Sigmoid colon (tissue), 7 donors: ENCODE measurements around the gene MTERF2. TPM values are rescaled to one million over a fixed set of nuclear protein-coding genes. Genes with fewer than 3 reads are reported as not detected.

ENCODE experiments used
- DNase-seq: peaks from one replicate; pipeline ENCODE4 v3.0.0-alpha.2; 2019
- H3K27ac ChIP-seq, 4 donors: fragments of 200-600 bp; sonication (generic); one replicate each; pipeline ENCODE4 v1.5.1; 2016 to 2019; ENCODE audit warnings: mild to moderate bottlenecking in 1 of 4
- H3K27me3 ChIP-seq, 3 donors: fragments of 200-600 bp; sonication (generic); one replicate each; pipeline ENCODE4 v1.5.1; 2019; ENCODE audit warnings: mild to moderate bottlenecking in 1 of 3
- H3K36me3 ChIP-seq, 4 donors: fragments of 200-600 bp; sonication (generic); one replicate each; pipeline ENCODE4 v1.5.1; 2016 to 2019
- H3K4me1 ChIP-seq, 4 donors: fragments of 200-600 bp; sonication (generic); one replicate each; pipeline ENCODE4 v1.5.1; 2017 to 2019
- H3K4me3 ChIP-seq, 4 donors: fragments of 200-600 bp; sonication (generic); one replicate each; pipeline ENCODE4 v1.5.1; 2017 to 2019; ENCODE audit warnings: mild to moderate bottlenecking in 2 of 4, moderate library complexity in 1 of 4
- H3K9me3 ChIP-seq, 4 donors: fragments of 200-600 bp in 3 of 4; sonication (generic) in 3 of 4; one replicate each; pipeline versions ENCODE4 v1.5.1 to v1.6.1; 2013 to 2019
- EP300 ChIP-seq, 4 donors: sonication (generic); formaldehyde crosslinking; IDR thresholded peaks; one replicate each; pipeline ENCODE4 v1.6.1; 2017; ENCODE audit warnings: antibody characterized with exemption in 4 of 4
- POLR2A ChIP-seq, 2 donors: fragments of 450-650 bp; IDR thresholded peaks; one replicate each; pipeline ENCODE4 v1.6.1; 2016; ENCODE audit warnings: antibody characterized with exemption in 2 of 2, mild to moderate bottlenecking in 2 of 2, moderate library complexity in 2 of 2
- POLR2AphosphoS5 ChIP-seq, 4 donors: sonication (generic); formaldehyde crosslinking; IDR thresholded peaks; one replicate each; pipeline ENCODE4 v1.6.1; 2017; ENCODE audit warnings: antibody characterized with exemption in 4 of 4
- WGBS, 2 donors: extraction: QIAGEN DNeasy Blood & Tissue Kit; methylation state at CpG; one replicate each; pipeline ENCODE4 v1.1.7; 2013; 5-methylcytosine and 5-hydroxymethylcytosine counted together
- intact Hi-C: fragments of 100-400 bp; cut with DNase I; formaldehyde crosslinking; loops from one replicate; pipeline ENCODE4 v1.15.1; 2023
- polyA plus RNA-seq, 3 donors: library from polyadenylated mRNA; stranded (reverse); fragments of 200-250 nt; gene quantifications; one replicate each; pipeline ENCODE4 v1.2.3, GENCODE V29; 2013
- total RNA-seq, 4 donors: library from RNA; depleted of rRNA; stranded (reverse); fragments of >200 nt; gene quantifications; one replicate each; pipeline ENCODE4 v1.1.0, GENCODE V29; 2016
- TF ChIP-seq, protein P1 (sequence below), 4 experiments: fragments of 450-650 bp in 3 of 4; fragments of 200-600 bp in 1 of 4; IDR thresholded peaks; one replicate each; pipeline ENCODE4 v1.5.1; 2016 to 2019; ENCODE audit warnings: antibody characterized with exemption in 4 of 4, mild to moderate bottlenecking in 3 of 4, moderate library complexity in 2 of 4
- donor health status: healthy with polysubstance abuse.
- donor health status: Bipolar disorder and iron deficiency.
- donor health status: healthy.

Gene MTERF2
- total and polyA plus RNA-seq, 7 donors = 6.6 to 31.1 (median 15.8) TPM

GRCh38 chr12:107025671-107026070, 38.7 kb upstream of the MTERF2 start:
- TF ChIP-seq, protein P1, sequence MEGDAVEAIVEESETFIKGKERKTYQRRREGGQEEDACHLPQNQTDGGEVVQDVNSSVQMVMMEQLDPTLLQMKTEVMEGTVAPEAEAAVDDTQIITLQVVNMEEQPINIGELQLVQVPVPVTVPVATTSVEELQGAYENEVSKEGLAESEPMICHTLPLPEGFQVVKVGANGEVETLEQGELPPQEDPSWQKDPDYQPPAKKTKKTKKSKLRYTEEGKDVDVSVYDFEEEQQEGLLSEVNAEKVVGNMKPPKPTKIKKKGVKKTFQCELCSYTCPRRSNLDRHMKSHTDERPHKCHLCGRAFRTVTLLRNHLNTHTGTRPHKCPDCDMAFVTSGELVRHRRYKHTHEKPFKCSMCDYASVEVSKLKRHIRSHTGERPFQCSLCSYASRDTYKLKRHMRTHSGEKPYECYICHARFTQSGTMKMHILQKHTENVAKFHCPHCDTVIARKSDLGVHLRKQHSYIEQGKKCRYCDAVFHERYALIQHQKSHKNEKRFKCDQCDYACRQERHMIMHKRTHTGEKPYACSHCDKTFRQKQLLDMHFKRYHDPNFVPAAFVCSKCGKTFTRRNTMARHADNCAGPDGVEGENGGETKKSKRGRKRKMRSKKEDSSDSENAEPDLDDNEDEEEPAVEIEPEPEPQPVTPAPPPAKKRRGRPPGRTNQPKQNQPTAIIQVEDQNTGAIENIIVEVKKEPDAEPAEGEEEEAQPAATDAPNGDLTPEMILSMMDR (IDR thresholded peaks at IDR 0.05) = no peak
- TF ChIP-seq POLR2AphosphoS5 (IDR thresholded peaks at IDR 0.05) = no peak
- TF ChIP-seq EP300 (IDR thresholded peaks at IDR 0.05) = no peak
- no peak for TF ChIP-seq POLR2A (IDR thresholded peaks at IDR 0.05)
- H3K36me3 ChIP-seq = peaks cover 0 to 4% (median 0%) of the 10 kb centered on the region in 4 donors
- no peaks in the 10 kb centered on the region for H3K27me3 ChIP-seq
- DNase-seq = no peak
- H3K4me1 ChIP-seq = peaks cover 0 to 44% (median 31%) of the 10 kb centered on the region in 4 donors
- WGBS, 2 donors = 43 to 82% methylated on average over 1 of the region's 1 CpG
- H3K4me3 ChIP-seq = no peak overlapping the region
- intact Hi-C loops = loop anchor here (2.0 to 5.0 kb wide), 3 partner anchors 39 to 68 kb away; partner anchors contain the start of genes CRY1, MTERF2 and TMEM263
- peak overlapping the region in 3 of 4 donors; percentile 28 to 83 (median 83) for H3K27ac ChIP-seq
- no peaks in the 10 kb centered on the region for H3K9me3 ChIP-seq

- intact Hi-C loops = no loop called here
- no peak for TF ChIP-seq EP300 (IDR thresholded peaks at IDR 0.05)
- TF ChIP-seq, protein P1 (IDR thresholded peaks at IDR 0.05) = no peak
- no peak for TF ChIP-seq POLR2A (IDR thresholded peaks at IDR 0.05)
- TF ChIP-seq POLR2AphosphoS5 (IDR thresholded peaks at IDR 0.05) = no peak
- Histone ChIP-seq H3K27me3 (no peaks in the 10 kb centered on the region), H3K27ac (no peak overlapping the region), H3K4me3 (no peak overlapping the region), H3K4me1 (no peaks in the 10 kb centered on the region), H3K36me3 (peaks cover 0 to 9% (median 0%) of the 10 kb centered on the region in 4 donors), H3K9me3 (no peaks in the 10 kb centered on the region)
- WGBS, 2 donors = 94 to 95% methylated on average over 2 of the region's 2 CpGs
- no peak for DNase-seq
Observed at GRCh38 chr12:107019546-107019945, 32.6 kb upstream of the MTERF2 start.

DNA sequence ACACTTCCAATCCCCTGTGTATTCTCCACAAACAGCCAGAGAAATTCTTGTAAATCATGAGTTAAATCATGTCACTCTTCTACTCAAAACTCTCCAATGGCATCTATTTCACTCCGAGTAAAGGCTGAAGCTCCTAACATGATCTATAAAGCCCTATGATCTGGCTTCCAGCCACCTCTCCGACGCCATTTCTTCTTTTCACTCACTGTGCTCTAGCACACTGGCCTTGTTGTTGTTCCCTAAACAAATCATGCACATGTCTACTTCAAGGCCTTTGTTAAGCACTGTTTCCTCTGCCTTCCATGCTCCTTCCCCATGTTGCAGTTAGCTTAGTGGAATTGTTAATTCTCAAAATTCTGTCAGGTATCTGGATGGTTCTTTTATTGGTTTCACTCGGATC, 30.1 kb upstream of the MTERF2 start:
- TF ChIP-seq POLR2A (IDR thresholded peaks at IDR 0.05) (no peak), EP300 (IDR thresholded peaks at IDR 0.05) (no peak), POLR2AphosphoS5 (IDR thresholded peaks at IDR 0.05) (no peak)
- TF ChIP-seq, protein P1 (IDR thresholded peaks at IDR 0.05) = no peak
- WGBS, 2 donors = 91 to 96% methylated on average over 4 of the region's 4 CpGs

GRCh38 chr12:107014055-107014454, 27.1 kb upstream of the MTERF2 start:
- Histone ChIP-seq H3K36me3 (no peaks in the 10 kb centered on the region), H3K4me3 (no peak overlapping the region), H3K27ac (no peak overlapping the region), H3K9me3 (no peaks in the 10 kb centered on the region), H3K4me1 (peaks cover 0 to 7% (median 0%) of the 10 kb centered on the region in 4 donors), H3K27me3 (no peaks in the 10 kb centered on the region)
- DNase-seq = no peak
- 26 to 70% methylated on average over 3 of the region's 3 CpGs for WGBS, 2 donors
- TF ChIP-seq EP300 (IDR thresholded peaks at IDR 0.05) = no peak
- TF ChIP-seq, protein P1 (IDR thresholded peaks at IDR 0.05) = peak in 1 of 4 experiments; percentile 33
- intact Hi-C loops = no loop called here

More for the DNA sequence above, 30.1 kb upstream of the MTERF2 start:
- Histone ChIP-seq H3K36me3 (peaks cover 0 to 9% (median 0%) of the 10 kb centered on the region in 4 donors), H3K9me3 (no peaks in the 10 kb centered on the region), H3K27ac (no peak overlapping the region), H3K27me3 (no peaks in the 10 kb centered on the region), H3K4me1 (peaks cover 0 to 7% (median 0%) of the 10 kb centered on the region in 4 donors), H3K4me3 (no peak overlapping the region)
- intact Hi-C loops = no loop called here
- no peak for DNase-seq
